ENCODE measurements around the gene NUDCD3.

The NUDCD3 gene

GRCh38 chr7:44403176-44403759 is 87.2 kb downstream of the NUDCD3 start:
- H3K27ac ChIP-seq (ENCODE audit: low read depth in 2 of 2, low read length in 2 of 2), result no peak overlapping the region
- no peaks in the 10 kb centered on the region for H3K4me1 ChIP-seq (ENCODE audit: control insufficient read depth in 2 of 2, insufficient read depth in 2 of 2, low read length in 2 of 2)
- no peak overlapping the region for H3K9ac ChIP-seq (ENCODE audit: low read depth in 1 of 2, low read length in 2 of 2)
- H3K9me3 ChIP-seq (ENCODE audit: control insufficient read depth in 2 of 2, low read length in 2 of 2), result no peaks in the 10 kb centered on the region
- H3K4me3 ChIP-seq (ENCODE audit: low read length in 2 of 2), result no peak overlapping the region
- H3K27me3 ChIP-seq (ENCODE audit: control insufficient read depth in 2 of 2, insufficient read depth in 2 of 2, low read length in 2 of 2), result no peaks in the 10 kb centered on the region
- H3K36me3 ChIP-seq (ENCODE audit: control insufficient read depth in 2 of 2, insufficient read depth in 2 of 2, low read length in 2 of 2), result peaks cover 42 to 53% of the 10 kb centered on the region in 2 donors

GRCh38 chr7:44402401-44403060 is 87.9 kb downstream of the NUDCD3 start:
- Histone ChIP-seq H3K27ac (ENCODE audit: low read depth in 2 of 2, low read length in 2 of 2) (no peak overlapping the region), H3K9me3 (ENCODE audit: control insufficient read depth in 2 of 2, low read length in 2 of 2) (no peaks in the 10 kb centered on the region), H3K9ac (ENCODE audit: low read depth in 1 of 2, low read length in 2 of 2) (no peak overlapping the region), H3K4me3 (ENCODE audit: low read length in 2 of 2) (no peak overlapping the region), H3K27me3 (ENCODE audit: control insufficient read depth in 2 of 2, insufficient read depth in 2 of 2, low read length in 2 of 2) (no peaks in the 10 kb centered on the region), H3K36me3 (ENCODE audit: control insufficient read depth in 2 of 2, insufficient read depth in 2 of 2, low read length in 2 of 2) (peaks cover 48 to 57% of the 10 kb centered on the region in 2 donors), H3K4me1 (ENCODE audit: control insufficient read depth in 2 of 2, insufficient read depth in 2 of 2, low read length in 2 of 2) (no peaks in the 10 kb centered on the region)

GRCh38 chr7:44401692-44402091 is 88.8 kb downstream of the NUDCD3 start:
- no peak overlapping the region for H3K9ac ChIP-seq (ENCODE audit: low read depth in 1 of 2, low read length in 2 of 2)
- no peak overlapping the region for H3K4me3 ChIP-seq (ENCODE audit: low read length in 2 of 2)
- H3K27ac ChIP-seq (ENCODE audit: low read depth in 2 of 2, low read length in 2 of 2), result no peak overlapping the region
- H3K27me3 ChIP-seq (ENCODE audit: control insufficient read depth in 2 of 2, insufficient read depth in 2 of 2, low read length in 2 of 2), result no peaks in the 10 kb centered on the region
- H3K4me1 ChIP-seq (ENCODE audit: control insufficient read depth in 2 of 2, insufficient read depth in 2 of 2, low read length in 2 of 2), result no peaks in the 10 kb centered on the region
- peaks cover 52 to 58% of the 10 kb centered on the region in 2 donors for H3K36me3 ChIP-seq (ENCODE audit: control insufficient read depth in 2 of 2, insufficient read depth in 2 of 2, low read length in 2 of 2)
- no peaks in the 10 kb centered on the region for H3K9me3 ChIP-seq (ENCODE audit: control insufficient read depth in 2 of 2, low read length in 2 of 2)

- Histone ChIP-seq H3K27me3 (ENCODE audit: control insufficient read depth in 2 of 2, insufficient read depth in 2 of 2, low read length in 2 of 2) (no peaks in the 10 kb centered on the region), H3K9me3 (ENCODE audit: control insufficient read depth in 2 of 2, low read length in 2 of 2) (no peaks in the 10 kb centered on the region), H3K36me3 (ENCODE audit: control insufficient read depth in 2 of 2, insufficient read depth in 2 of 2, low read length in 2 of 2) (peaks cover 56% of the 10 kb centered on the region in 2 donors), H3K27ac (ENCODE audit: low read depth in 2 of 2, low read length in 2 of 2) (no peak overlapping the region), H3K9ac (ENCODE audit: low read depth in 1 of 2, low read length in 2 of 2) (no peak overlapping the region), H3K4me3 (ENCODE audit: low read length in 2 of 2) (no peak overlapping the region), H3K4me1 (ENCODE audit: control insufficient read depth in 2 of 2, insufficient read depth in 2 of 2, low read length in 2 of 2) (no peaks in the 10 kb centered on the region)
These were observed 90.4 kb downstream of the NUDCD3 start for GRCh38 chr7:44400033-44400511.

GRCh38 chr7:44398953-44399574 is 91.4 kb downstream of the NUDCD3 start:
- H3K4me1 ChIP-seq (ENCODE audit: control insufficient read depth in 2 of 2, insufficient read depth in 2 of 2, low read length in 2 of 2), result no peaks in the 10 kb centered on the region
- no peaks in the 10 kb centered on the region for H3K27me3 ChIP-seq (ENCODE audit: control insufficient read depth in 2 of 2, insufficient read depth in 2 of 2, low read length in 2 of 2)
- no peaks in the 10 kb centered on the region for H3K9me3 ChIP-seq (ENCODE audit: control insufficient read depth in 2 of 2, low read length in 2 of 2)
- peaks cover 49 to 52% of the 10 kb centered on the region in 2 donors for H3K36me3 ChIP-seq (ENCODE audit: control insufficient read depth in 2 of 2, insufficient read depth in 2 of 2, low read length in 2 of 2)
- H3K9ac ChIP-seq (ENCODE audit: low read depth in 1 of 2, low read length in 2 of 2), result no peak overlapping the region
- no peak overlapping the region for H3K27ac ChIP-seq (ENCODE audit: low read depth in 2 of 2, low read length in 2 of 2)
- no peak overlapping the region for H3K4me3 ChIP-seq (ENCODE audit: low read length in 2 of 2)

- Histone ChIP-seq H3K27ac (ENCODE audit: low read depth in 2 of 2, low read length in 2 of 2) (no peak overlapping the region), H3K4me3 (ENCODE audit: low read length in 2 of 2) (no peak overlapping the region), H3K36me3 (ENCODE audit: control insufficient read depth in 2 of 2, insufficient read depth in 2 of 2, low read length in 2 of 2) (peaks cover 51 to 53% of the 10 kb centered on the region in 2 donors), H3K9me3 (ENCODE audit: control insufficient read depth in 2 of 2, low read length in 2 of 2) (no peaks in the 10 kb centered on the region), H3K27me3 (ENCODE audit: control insufficient read depth in 2 of 2, insufficient read depth in 2 of 2, low read length in 2 of 2) (no peaks in the 10 kb centered on the region), H3K9ac (ENCODE audit: low read depth in 1 of 2, low read length in 2 of 2) (no peak overlapping the region), H3K4me1 (ENCODE audit: control insufficient read depth in 2 of 2, insufficient read depth in 2 of 2, low read length in 2 of 2) (no peaks in the 10 kb centered on the region)
These were observed 91.9 kb downstream of the NUDCD3 start for GRCh38 chr7:44398511-44398911.

GRCh38 chr7:44396931-44397545 is 93.4 kb downstream of the NUDCD3 start:
- no peaks in the 10 kb centered on the region for H3K4me1 ChIP-seq (ENCODE audit: control insufficient read depth in 2 of 2, insufficient read depth in 2 of 2, low read length in 2 of 2)
- H3K36me3 ChIP-seq (ENCODE audit: control insufficient read depth in 2 of 2, insufficient read depth in 2 of 2, low read length in 2 of 2), result peaks cover 45 to 47% of the 10 kb centered on the region in 2 donors
- H3K9me3 ChIP-seq (ENCODE audit: control insufficient read depth in 2 of 2, low read length in 2 of 2), result no peaks in the 10 kb centered on the region
- no peak overlapping the region for H3K4me3 ChIP-seq (ENCODE audit: low read length in 2 of 2)
- no peak overlapping the region for H3K9ac ChIP-seq (ENCODE audit: low read depth in 1 of 2, low read length in 2 of 2)
- no peaks in the 10 kb centered on the region for H3K27me3 ChIP-seq (ENCODE audit: control insufficient read depth in 2 of 2, insufficient read depth in 2 of 2, low read length in 2 of 2)
- H3K27ac ChIP-seq (ENCODE audit: low read depth in 2 of 2, low read length in 2 of 2), result no peak overlapping the region

GRCh38 chr7:44396496-44396895 is 94.0 kb downstream of the NUDCD3 start:
- H3K27me3 ChIP-seq (ENCODE audit: control insufficient read depth in 2 of 2, insufficient read depth in 2 of 2, low read length in 2 of 2), result no peaks in the 10 kb centered on the region
- no peak overlapping the region for H3K9ac ChIP-seq (ENCODE audit: low read depth in 1 of 2, low read length in 2 of 2)
- H3K36me3 ChIP-seq (ENCODE audit: control insufficient read depth in 2 of 2, insufficient read depth in 2 of 2, low read length in 2 of 2), result peaks cover 49 to 50% of the 10 kb centered on the region in 2 donors
- H3K27ac ChIP-seq (ENCODE audit: low read depth in 2 of 2, low read length in 2 of 2), result no peak overlapping the region
- no peaks in the 10 kb centered on the region for H3K9me3 ChIP-seq (ENCODE audit: control insufficient read depth in 2 of 2, low read length in 2 of 2)
- no peak overlapping the region for H3K4me3 ChIP-seq (ENCODE audit: low read length in 2 of 2)
- H3K4me1 ChIP-seq (ENCODE audit: control insufficient read depth in 2 of 2, insufficient read depth in 2 of 2, low read length in 2 of 2), result no peaks in the 10 kb centered on the region

- no peaks in the 10 kb centered on the region for H3K9me3 ChIP-seq (ENCODE audit: control insufficient read depth in 2 of 2, low read length in 2 of 2)
- H3K27me3 ChIP-seq (ENCODE audit: control insufficient read depth in 2 of 2, insufficient read depth in 2 of 2, low read length in 2 of 2), result no peaks in the 10 kb centered on the region
- H3K4me1 ChIP-seq (ENCODE audit: control insufficient read depth in 2 of 2, insufficient read depth in 2 of 2, low read length in 2 of 2), result no peaks in the 10 kb centered on the region
- no peak overlapping the region for H3K9ac ChIP-seq (ENCODE audit: low read depth in 1 of 2, low read length in 2 of 2)
- H3K36me3 ChIP-seq (ENCODE audit: control insufficient read depth in 2 of 2, insufficient read depth in 2 of 2, low read length in 2 of 2), result peaks cover 49 to 50% of the 10 kb centered on the region in 2 donors
- no peak overlapping the region for H3K27ac ChIP-seq (ENCODE audit: low read depth in 2 of 2, low read length in 2 of 2)
- no peak overlapping the region for H3K4me3 ChIP-seq (ENCODE audit: low read length in 2 of 2)
These were observed 95.4 kb downstream of the NUDCD3 start for GRCh38 chr7:44395067-44395466.

GRCh38 chr7:44394636-44395035 is 95.8 kb downstream of the NUDCD3 start:
- peaks cover 51 to 53% of the 10 kb centered on the region in 2 donors for H3K36me3 ChIP-seq (ENCODE audit: control insufficient read depth in 2 of 2, insufficient read depth in 2 of 2, low read length in 2 of 2)
- H3K4me3 ChIP-seq (ENCODE audit: low read length in 2 of 2), result no peak overlapping the region
- no peak overlapping the region for H3K9ac ChIP-seq (ENCODE audit: low read depth in 1 of 2, low read length in 2 of 2)
- H3K27ac ChIP-seq (ENCODE audit: low read depth in 2 of 2, low read length in 2 of 2), result no peak overlapping the region
- no peaks in the 10 kb centered on the region for H3K4me1 ChIP-seq (ENCODE audit: control insufficient read depth in 2 of 2, insufficient read depth in 2 of 2, low read length in 2 of 2)
- H3K9me3 ChIP-seq (ENCODE audit: control insufficient read depth in 2 of 2, low read length in 2 of 2), result no peaks in the 10 kb centered on the region
- no peaks in the 10 kb centered on the region for H3K27me3 ChIP-seq (ENCODE audit: control insufficient read depth in 2 of 2, insufficient read depth in 2 of 2, low read length in 2 of 2)

Measured in mucosa of rectum (tissue), 2 donors.